UCSD-AML1 (cell line): ENCODE results near the gene TBX15.
"Not testable (repeated sequence)": the region's sequence is repeated elsewhere in the genome, so short reads cannot be mapped to it uniquely, and the experiment has no call there.

Experiments
- DNase-seq: peaks from one replicate; lab custom pipeline; 2025; ENCODE audit not compliant: unreplicated experiment; lab: John Stamatoyannopoulos, UW

TBX15 gene

GRCh38 chr1:118928739-118929554 lies 59.2 kb downstream of the TBX15 start:
- DNase-seq: no peak

- no peak for DNase-seq
Measured at GRCh38 chr1:118927427-118928187, 60.5 kb downstream of the TBX15 start.

- no peak for DNase-seq
Measured at GRCh38 chr1:118926261-118926660, 61.9 kb downstream of the TBX15 start.

- DNase-seq: no peak
Measured at GRCh38 chr1:118925651-118926050, 62.5 kb downstream of the TBX15 start.

- no peak for DNase-seq
Measured at GRCh38 chr1:118923319-118923718, 64.8 kb downstream of the TBX15 start.

- DNase-seq: no peak
Measured at GRCh38 chr1:118921994-118922393, 66.1 kb downstream of the TBX15 start.

- DNase-seq: no peak
Measured at GRCh38 chr1:118920124-118920717, 67.9 kb downstream of the TBX15 start.

- no peak for DNase-seq
Measured at GRCh38 chr1:118918940-118919259, 69.2 kb downstream of the TBX15 start.

- no peak for DNase-seq
Measured at GRCh38 chr1:118918230-118918939, 69.8 kb downstream of the TBX15 start.

- DNase-seq: not testable (repeated sequence)
Measured at GRCh38 chr1:118916346-118916745, 71.8 kb downstream of the TBX15 start.

GRCh38 chr1:118914379-118915161 lies 73.6 kb downstream of the TBX15 start:
- DNase-seq: no peak

- DNase-seq: no peak
Measured at GRCh38 chr1:118913818-118914217, 74.3 kb downstream of the TBX15 start.

GRCh38 chr1:118912574-118912973 lies 75.6 kb downstream of the TBX15 start:
- DNase-seq: no peak

GRCh38 chr1:118911571-118911970 lies 76.6 kb downstream of the TBX15 start:
- no peak for DNase-seq

- no peak for DNase-seq
Measured at GRCh38 chr1:118907466-118907865, 80.7 kb downstream of the TBX15 start.

- no peak for DNase-seq
Measured at GRCh38 chr1:118905671-118906070, 82.5 kb downstream of the TBX15 start.

GRCh38 chr1:118905196-118905595 lies 82.9 kb downstream of the TBX15 start:
- DNase-seq: no peak

GRCh38 chr1:118902711-118903191 lies 85.4 kb downstream of the TBX15 start:
- no peak for DNase-seq

GRCh38 chr1:118902299-118902698 lies 85.8 kb downstream of the TBX15 start:
- no peak for DNase-seq

GRCh38 chr1:118900643-118901440 lies 87.3 kb downstream of the TBX15 start:
- DNase-seq: no peak
